Adipocyte (in vitro differentiated cells): ENCODE data around the gene CTSA.

Experiments used
- DNase-seq: peaks from one replicate; pipeline ENCODE4 v3.0.0-alpha.2; 2015; ENCODE audit warnings: low read depth
- H3K27me3 ChIP-seq: replicated peaks from 2 replicates; pipeline ENCODE4 v1.7.0; 2013; ENCODE audit warnings: mild to moderate bottlenecking, low read length, moderate library complexity; ENCODE audit not compliant: control insufficient read depth, insufficient read depth
- H3K36me3 ChIP-seq: 2 replicates; pipeline ENCODE4 v1.7.0; 2013; ENCODE audit warnings: low read length, mild to moderate bottlenecking, moderate library complexity; ENCODE audit not compliant: control insufficient read depth, insufficient read depth, severe bottlenecking
- H3K4me1 ChIP-seq: 2 replicates; pipeline ENCODE4 v1.7.0; 2013; ENCODE audit warnings: mild to moderate bottlenecking, low read length, moderate library complexity; ENCODE audit not compliant: control insufficient read depth, insufficient read depth
- H3K4me3 ChIP-seq: 2 replicates; pipeline ENCODE4 v1.7.0; 2013; ENCODE audit warnings: mild to moderate bottlenecking, low read length, moderate library complexity
- H3K9ac ChIP-seq: 2 replicates; pipeline ENCODE4 v1.7.0; 2013; ENCODE audit warnings: mild to moderate bottlenecking, low read length, moderate library complexity
- H3K9me3 ChIP-seq: 2 replicates; pipeline ENCODE4 v1.7.0; 2013; ENCODE audit warnings: mild to moderate bottlenecking, low read length, moderate library complexity; ENCODE audit not compliant: control insufficient read depth

The CTSA gene

GRCh38 chr20:45887346-45887715 is 3.8 kb upstream of the CTSA start, which contains the start of gene SPATA25:
SPATA25 (minus strand) TSS chr20:45887622; CDS start chr20:45887590, 32 bp downstream.
- H3K27me3 ChIP-seq: no peaks in the 10 kb centered on the region
- no peak for DNase-seq

GRCh38 chr20:45888681-45889080 is 2.5 kb upstream of the CTSA start:
- Histone ChIP-seq H3K4me1 (peaks cover 31% of the 10 kb centered on the region), H3K9ac (no peak overlapping the region), H3K36me3 (peaks cover 9% of the 10 kb centered on the region), H3K9me3 (no peaks in the 10 kb centered on the region), H3K4me3 (no peak overlapping the region), H3K27me3 (no peaks in the 10 kb centered on the region)
- no peak for DNase-seq

More at GRCh38 chr20:45887346-45887715, 3.8 kb upstream of the CTSA start, which contains the start of gene SPATA25:
- Histone ChIP-seq H3K9me3 (no peaks in the 10 kb centered on the region), H3K36me3 (peaks cover 17% of the 10 kb centered on the region), H3K9ac (no peak within 1 kb of the TSS), H3K4me1 (peaks cover 27% of the 10 kb centered on the region), H3K4me3 (no peak within 1 kb of the TSS)

DNA sequence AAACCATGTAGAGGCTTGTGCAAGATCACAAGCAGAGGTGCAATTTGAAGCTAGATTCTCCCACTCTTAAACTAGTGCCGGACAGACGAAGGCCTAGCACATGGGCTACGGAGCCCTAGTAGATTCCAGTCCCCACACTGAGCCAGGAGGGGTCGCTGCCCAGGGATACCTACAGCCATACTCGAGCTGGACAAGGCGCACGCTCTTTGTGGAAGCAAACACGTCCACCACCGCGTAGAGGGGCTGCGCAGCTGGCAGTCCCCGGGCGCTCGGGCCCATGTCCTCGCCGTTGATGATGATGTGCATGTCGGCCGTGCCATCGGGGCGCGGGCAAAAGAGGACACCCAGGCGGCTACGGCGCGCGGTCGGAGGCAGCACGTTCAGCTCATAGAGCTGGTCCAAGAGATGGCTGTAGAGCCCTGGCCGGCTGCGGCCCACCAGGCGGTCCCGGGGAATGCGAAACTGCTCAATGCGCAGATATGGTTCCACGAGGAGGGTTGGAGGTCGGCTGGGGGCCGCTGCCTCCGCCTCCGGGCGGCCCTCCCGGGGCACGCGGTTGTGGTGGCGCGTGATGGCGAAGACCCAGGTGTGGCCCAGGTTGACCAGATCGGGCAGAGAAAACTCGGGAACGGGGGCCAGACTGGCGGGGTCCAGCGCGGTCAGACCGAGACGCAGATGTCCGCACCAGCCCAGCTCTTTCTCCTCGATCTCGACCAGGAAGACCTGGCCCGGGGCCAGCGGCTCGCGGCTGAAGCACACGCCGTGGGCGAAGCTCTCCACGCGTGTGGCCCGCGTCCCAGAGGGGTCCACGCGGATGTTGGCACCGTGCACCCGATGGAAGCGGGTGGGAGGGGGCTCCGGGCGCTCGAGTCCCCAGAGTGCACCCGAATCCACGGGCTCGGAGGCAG is 804 bp upstream of the CTSA start:
- peaks cover 14% of the 10 kb centered on the region for H3K36me3 ChIP-seq
- peak overlapping the region; percentile 83 for H3K9ac ChIP-seq
- peak; percentile 83 for DNase-seq
- H3K4me3 ChIP-seq: peak overlapping the region; percentile 82
- peaks cover 22% of the 10 kb centered on the region for H3K4me1 ChIP-seq
- no peaks in the 10 kb centered on the region for H3K27me3 ChIP-seq
- H3K9me3 ChIP-seq: no peaks in the 10 kb centered on the region

DNA sequence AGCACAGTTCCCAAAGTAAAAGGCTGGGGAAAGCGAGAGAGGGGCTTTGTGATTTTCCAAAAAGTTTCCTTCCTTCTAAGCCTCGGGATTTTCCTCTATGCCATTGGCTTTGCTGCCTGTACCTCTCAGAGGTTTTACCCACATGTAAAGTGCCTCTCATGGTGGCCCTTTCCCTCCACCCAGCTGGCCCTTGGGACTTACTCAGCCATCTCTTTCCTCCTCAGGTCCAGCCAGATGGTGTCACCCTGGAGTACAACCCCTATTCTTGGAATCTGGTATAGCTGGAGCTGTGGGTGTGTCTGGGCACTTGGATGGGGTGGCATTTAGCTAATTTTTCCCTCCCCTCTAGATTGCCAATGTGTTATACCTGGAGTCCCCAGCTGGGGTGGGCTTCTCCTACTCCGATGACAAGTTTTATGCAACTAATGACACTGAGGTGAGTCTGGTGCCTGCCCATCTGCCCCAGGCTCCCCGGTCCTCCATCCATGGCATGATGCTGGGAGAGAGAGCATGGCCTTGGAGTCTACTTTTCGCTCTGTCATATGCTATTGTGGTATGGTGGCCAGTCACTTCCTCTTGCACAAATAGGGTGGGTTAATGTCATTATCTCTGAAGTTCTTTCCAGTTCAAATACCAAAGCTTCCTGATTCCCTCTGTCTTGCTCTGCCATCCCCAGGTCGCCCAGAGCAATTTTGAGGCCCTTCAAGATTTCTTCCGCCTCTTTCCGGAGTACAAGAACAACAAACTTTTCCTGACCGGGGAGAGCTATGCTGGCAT is 1.1 kb downstream of the CTSA start:
- Histone ChIP-seq H3K9me3 (no peaks in the 10 kb centered on the region), H3K4me3 (peak overlapping the region; percentile 82), H3K36me3 (peaks cover 23% of the 10 kb centered on the region), H3K4me1 (peaks cover 20% of the 10 kb centered on the region), H3K27me3 (no peaks in the 10 kb centered on the region), H3K9ac (peak overlapping the region; percentile 83)
- peak; percentile 45 for DNase-seq

- no peak for DNase-seq
- Histone ChIP-seq H3K9me3 (no peaks in the 10 kb centered on the region), H3K27me3 (no peaks in the 10 kb centered on the region), H3K4me1 (peaks cover 20% of the 10 kb centered on the region), H3K9ac (peak overlapping the region; percentile 83), H3K4me3 (no peak overlapping the region), H3K36me3 (peaks cover 30% of the 10 kb centered on the region)
Measured at GRCh38 chr20:45892828-45893500, 1.8 kb downstream of the CTSA start.

DNA sequence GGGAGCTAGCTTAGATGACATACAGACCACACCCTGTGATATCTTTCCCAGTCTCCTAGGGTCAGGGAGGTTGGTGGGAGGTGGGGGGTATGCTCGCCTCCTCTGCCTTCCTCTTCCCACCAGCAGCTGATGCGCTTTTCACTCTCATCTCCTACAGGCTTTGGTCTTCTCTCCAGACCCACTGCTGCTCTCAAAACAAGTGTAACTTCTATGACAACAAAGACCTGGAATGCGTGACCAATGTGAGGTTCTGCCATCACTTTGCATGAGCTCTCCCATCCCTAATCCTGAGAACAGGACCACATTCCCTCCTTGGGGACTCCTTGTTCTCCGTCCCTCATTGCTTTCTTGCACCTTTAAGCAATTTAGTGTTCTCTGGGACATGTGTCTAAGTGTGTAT is 2.7 kb downstream of the CTSA start:
- peaks cover 39% of the 10 kb centered on the region for H3K36me3 ChIP-seq
- no peak for DNase-seq
- H3K27me3 ChIP-seq: no peaks in the 10 kb centered on the region
- no peaks in the 10 kb centered on the region for H3K9me3 ChIP-seq
- no peak overlapping the region for H3K4me3 ChIP-seq
- no peak overlapping the region for H3K9ac ChIP-seq
- peaks cover 20% of the 10 kb centered on the region for H3K4me1 ChIP-seq

GRCh38 chr20:45894797-45895196 is 3.7 kb downstream of the CTSA start:
- DNase-seq: no peak
- Histone ChIP-seq H3K27me3 (no peaks in the 10 kb centered on the region), H3K36me3 (peaks cover 48% of the 10 kb centered on the region), H3K9ac (no peak overlapping the region), H3K4me1 (peaks cover 20% of the 10 kb centered on the region), H3K9me3 (no peaks in the 10 kb centered on the region), H3K4me3 (no peak overlapping the region)

DNA sequence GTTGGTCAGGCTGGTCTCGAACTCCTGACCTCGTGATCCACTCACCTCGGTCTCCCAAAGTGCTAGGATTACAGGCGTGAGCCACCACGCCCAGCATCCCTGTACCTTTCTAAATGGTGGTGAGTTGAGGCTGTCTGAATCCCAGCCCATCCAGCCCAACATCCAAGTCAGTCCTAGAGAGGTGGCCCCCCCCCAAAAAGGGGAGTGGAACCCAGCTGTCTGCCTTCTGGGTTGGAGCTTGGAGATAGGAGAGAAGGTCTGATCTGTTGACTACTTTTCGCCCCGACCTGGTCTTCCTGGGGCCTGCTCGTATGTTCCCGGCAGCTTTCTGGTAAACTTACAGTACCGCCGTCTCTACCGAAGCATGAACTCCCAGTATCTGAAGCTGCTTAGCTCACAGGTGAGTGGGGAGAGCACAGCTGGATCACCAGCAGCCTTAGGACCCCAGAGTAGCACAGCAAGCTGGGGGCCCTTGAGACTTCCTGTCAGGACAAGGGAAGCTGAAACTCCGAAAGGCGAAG is 5.6 kb downstream of the CTSA start:
- H3K9ac ChIP-seq: no peak overlapping the region
- no peak overlapping the region for H3K4me3 ChIP-seq
- H3K4me1 ChIP-seq: peaks cover 10% of the 10 kb centered on the region
- no peaks in the 10 kb centered on the region for H3K9me3 ChIP-seq
- peaks cover 65% of the 10 kb centered on the region for H3K36me3 ChIP-seq
- DNase-seq: no peak
- H3K27me3 ChIP-seq: no peaks in the 10 kb centered on the region

GRCh38 chr20:45897289-45897688 is 6.2 kb downstream of the CTSA start:
- H3K9ac ChIP-seq: no peak overlapping the region
- H3K4me1 ChIP-seq: peaks cover 4% of the 10 kb centered on the region
- no peak overlapping the region for H3K4me3 ChIP-seq
- H3K9me3 ChIP-seq: no peaks in the 10 kb centered on the region
- DNase-seq: no peak
- peaks cover 71% of the 10 kb centered on the region for H3K36me3 ChIP-seq
- H3K27me3 ChIP-seq: no peaks in the 10 kb centered on the region

- no peaks in the 10 kb centered on the region for H3K4me1 ChIP-seq
- H3K9me3 ChIP-seq: no peaks in the 10 kb centered on the region
Measured at GRCh38 chr20:45897692-45898091, 6.6 kb downstream of the CTSA start.

DNA sequence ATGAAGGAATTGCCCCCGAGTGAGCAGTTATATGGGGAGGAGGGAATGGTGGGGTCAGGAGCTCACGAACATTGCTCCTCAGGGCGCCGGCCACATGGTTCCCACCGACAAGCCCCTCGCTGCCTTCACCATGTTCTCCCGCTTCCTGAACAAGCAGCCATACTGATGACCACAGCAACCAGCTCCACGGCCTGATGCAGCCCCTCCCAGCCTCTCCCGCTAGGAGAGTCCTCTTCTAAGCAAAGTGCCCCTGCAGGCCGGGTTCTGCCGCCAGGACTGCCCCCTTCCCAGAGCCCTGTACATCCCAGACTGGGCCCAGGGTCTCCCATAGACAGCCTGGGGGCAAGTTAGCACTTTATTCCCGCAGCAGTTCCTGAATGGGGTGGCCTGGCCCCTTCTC is 7.2 kb downstream of the CTSA start:
- Histone ChIP-seq H3K4me3 (no peak overlapping the region), H3K36me3 (peaks cover 76% of the 10 kb centered on the region), H3K9ac (no peak overlapping the region)

More at GRCh38 chr20:45897692-45898091, 6.6 kb downstream of the CTSA start:
- DNase-seq: no peak
- Histone ChIP-seq H3K36me3 (peaks cover 72% of the 10 kb centered on the region), H3K4me3 (no peak overlapping the region), H3K27me3 (no peaks in the 10 kb centered on the region), H3K9ac (no peak overlapping the region)

More for the DNA sequence above, 7.2 kb downstream of the CTSA start:
- no peak for DNase-seq
- H3K9me3 ChIP-seq: no peaks in the 10 kb centered on the region
- no peaks in the 10 kb centered on the region for H3K4me1 ChIP-seq
- H3K27me3 ChIP-seq: no peaks in the 10 kb centered on the region
